ENCODE results near the gene S100A7A. TPM values are rescaled to one million over a fixed set of nuclear protein-coding genes. Genes with fewer than 3 reads are reported as not detected.
"Not testable (repeated sequence)": the region's sequence is repeated elsewhere in the genome, so short reads cannot be mapped to it uniquely, and the experiment has no call there.

Gene S100A7A
- total and polyA plus RNA-seq, 9 donors = not detected

DNA sequence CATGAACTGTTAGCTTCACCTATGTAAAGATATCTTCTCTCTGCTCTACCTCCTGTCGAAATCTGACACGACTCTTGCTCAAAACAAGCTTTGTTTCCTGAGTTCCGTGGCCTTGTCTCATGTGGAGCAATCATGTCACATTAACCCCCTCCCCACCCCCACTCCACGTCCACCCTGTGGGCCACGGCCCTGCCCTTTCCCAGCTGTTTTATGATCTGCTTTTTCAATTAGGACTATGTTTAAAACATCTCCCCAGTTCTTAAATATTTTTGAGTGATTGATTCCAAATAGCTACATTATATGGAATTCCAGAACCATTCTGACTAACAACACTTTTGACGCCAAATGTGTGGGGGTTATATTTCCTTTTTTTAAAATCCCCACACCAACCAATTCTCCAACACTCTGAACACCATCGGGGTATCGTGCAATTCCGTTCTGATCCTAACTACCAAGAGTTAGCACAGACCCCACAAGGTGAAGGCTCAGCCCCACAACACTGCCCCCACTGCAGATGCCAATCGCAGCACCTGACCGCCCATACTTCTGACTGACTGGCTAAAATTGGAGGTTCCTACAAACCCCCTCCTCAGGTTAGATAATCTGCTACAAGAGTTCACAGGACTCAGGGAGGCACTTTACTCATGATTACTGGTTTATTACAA, 12.8 kb upstream of the S100A7A start:
- no peaks in the 10 kb centered on the region for H3K4me1 ChIP-seq (ENCODE audit: insufficient read depth)

DNA sequence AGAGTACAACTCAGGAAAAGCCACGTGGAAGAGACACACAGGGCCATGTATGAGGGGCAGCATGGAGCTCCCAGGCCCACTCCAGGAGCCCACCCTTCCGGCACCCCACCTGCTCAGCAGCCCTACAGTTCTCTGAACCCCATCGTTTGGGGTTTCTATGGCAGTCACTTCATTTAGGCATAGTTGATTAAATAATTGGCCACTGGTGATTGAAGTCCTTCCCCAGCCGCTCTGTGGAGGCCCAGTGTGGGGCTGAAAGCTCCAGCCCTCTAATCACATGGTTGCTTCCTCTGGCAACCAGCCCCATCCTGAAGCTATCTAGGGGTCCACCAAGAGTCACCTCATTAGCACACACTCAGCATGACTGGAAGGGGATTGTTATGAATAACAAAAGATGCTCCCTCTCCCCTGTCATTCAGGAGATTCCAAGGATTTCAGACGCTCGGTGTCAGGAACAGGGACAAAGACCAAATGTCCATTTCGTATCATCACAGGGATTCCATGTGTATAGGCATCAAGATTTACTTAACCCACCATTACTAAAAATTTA, 12.2 kb upstream of the S100A7A start:
- no peak for DNase-seq
- H3K27me3 ChIP-seq = no peaks in the 10 kb centered on the region
- H3K4me3 ChIP-seq = no peak overlapping the region
- TF ChIP-seq POLR2A (IDR thresholded peaks at IDR 0.05) (no peak), EP300 (IDR thresholded peaks at IDR 0.05) (no peak)
- TF ChIP-seq, protein P1, sequence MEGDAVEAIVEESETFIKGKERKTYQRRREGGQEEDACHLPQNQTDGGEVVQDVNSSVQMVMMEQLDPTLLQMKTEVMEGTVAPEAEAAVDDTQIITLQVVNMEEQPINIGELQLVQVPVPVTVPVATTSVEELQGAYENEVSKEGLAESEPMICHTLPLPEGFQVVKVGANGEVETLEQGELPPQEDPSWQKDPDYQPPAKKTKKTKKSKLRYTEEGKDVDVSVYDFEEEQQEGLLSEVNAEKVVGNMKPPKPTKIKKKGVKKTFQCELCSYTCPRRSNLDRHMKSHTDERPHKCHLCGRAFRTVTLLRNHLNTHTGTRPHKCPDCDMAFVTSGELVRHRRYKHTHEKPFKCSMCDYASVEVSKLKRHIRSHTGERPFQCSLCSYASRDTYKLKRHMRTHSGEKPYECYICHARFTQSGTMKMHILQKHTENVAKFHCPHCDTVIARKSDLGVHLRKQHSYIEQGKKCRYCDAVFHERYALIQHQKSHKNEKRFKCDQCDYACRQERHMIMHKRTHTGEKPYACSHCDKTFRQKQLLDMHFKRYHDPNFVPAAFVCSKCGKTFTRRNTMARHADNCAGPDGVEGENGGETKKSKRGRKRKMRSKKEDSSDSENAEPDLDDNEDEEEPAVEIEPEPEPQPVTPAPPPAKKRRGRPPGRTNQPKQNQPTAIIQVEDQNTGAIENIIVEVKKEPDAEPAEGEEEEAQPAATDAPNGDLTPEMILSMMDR (IDR thresholded peaks at IDR 0.05) = no peak
- no peaks in the 10 kb centered on the region for H3K36me3 ChIP-seq
- WGBS, 3 donors = 69 to 75% (median 69%) methylated on average over 7 of the region's 7 CpGs
- no peak overlapping the region for H3K27ac ChIP-seq
- H3K4me1 ChIP-seq (ENCODE audit: insufficient read depth) = no peaks in the 10 kb centered on the region
- no peaks in the 10 kb centered on the region for H3K9me3 ChIP-seq
- intact Hi-C loops (cut with DNase I) = no loop called here

More for the DNA sequence above, 12.8 kb upstream of the S100A7A start:
- no peaks in the 10 kb centered on the region for H3K27me3 ChIP-seq
- no peak overlapping the region for H3K4me3 ChIP-seq
- WGBS, 3 donors = 72 to 84% (median 82%) methylated on average over 11 of the region's 11 CpGs
- no peak overlapping the region for H3K27ac ChIP-seq
- H3K36me3 ChIP-seq = no peaks in the 10 kb centered on the region
- TF ChIP-seq, protein P1 (IDR thresholded peaks at IDR 0.05) = no peak
- no peak for TF ChIP-seq POLR2A (IDR thresholded peaks at IDR 0.05)
- no peak for DNase-seq
- intact Hi-C loops (cut with DNase I) = no loop called here
- H3K9me3 ChIP-seq = no peaks in the 10 kb centered on the region

DNA sequence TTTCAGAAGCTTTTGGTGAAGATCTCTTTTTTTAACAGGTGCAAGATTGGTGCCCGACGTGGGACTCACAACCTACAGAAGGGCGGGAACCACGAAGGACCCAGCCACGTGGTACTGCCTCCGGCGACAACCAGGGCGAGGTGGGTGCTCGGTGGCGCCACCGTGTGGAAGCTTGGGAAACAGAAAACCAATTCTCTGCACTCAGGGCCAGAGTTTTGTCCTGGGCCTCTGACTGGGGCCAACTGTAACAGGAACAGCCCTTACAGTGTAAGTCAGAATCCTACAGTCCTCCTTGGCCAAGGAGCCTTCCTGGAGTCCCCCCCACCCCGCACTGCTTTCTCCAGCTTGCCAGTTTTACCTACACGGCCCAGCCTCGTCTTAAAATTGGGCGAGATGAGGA, 11.6 kb upstream of the S100A7A start:
- intact Hi-C loops (cut with DNase I) = no loop called here
- H3K36me3 ChIP-seq = no peaks in the 10 kb centered on the region
- H3K27ac ChIP-seq = no peak overlapping the region
- no peaks in the 10 kb centered on the region for H3K9me3 ChIP-seq
- no peak for TF ChIP-seq POLR2A (IDR thresholded peaks at IDR 0.05)
- no peak for TF ChIP-seq EP300 (IDR thresholded peaks at IDR 0.05)
- no peaks in the 10 kb centered on the region for H3K4me1 ChIP-seq (ENCODE audit: insufficient read depth)
- 41 to 45% (median 42%) methylated on average over 15 of the region's 15 CpGs for WGBS, 3 donors
- no peaks in the 10 kb centered on the region for H3K27me3 ChIP-seq
- DNase-seq = no peak
- no peak overlapping the region for H3K4me3 ChIP-seq

DNA sequence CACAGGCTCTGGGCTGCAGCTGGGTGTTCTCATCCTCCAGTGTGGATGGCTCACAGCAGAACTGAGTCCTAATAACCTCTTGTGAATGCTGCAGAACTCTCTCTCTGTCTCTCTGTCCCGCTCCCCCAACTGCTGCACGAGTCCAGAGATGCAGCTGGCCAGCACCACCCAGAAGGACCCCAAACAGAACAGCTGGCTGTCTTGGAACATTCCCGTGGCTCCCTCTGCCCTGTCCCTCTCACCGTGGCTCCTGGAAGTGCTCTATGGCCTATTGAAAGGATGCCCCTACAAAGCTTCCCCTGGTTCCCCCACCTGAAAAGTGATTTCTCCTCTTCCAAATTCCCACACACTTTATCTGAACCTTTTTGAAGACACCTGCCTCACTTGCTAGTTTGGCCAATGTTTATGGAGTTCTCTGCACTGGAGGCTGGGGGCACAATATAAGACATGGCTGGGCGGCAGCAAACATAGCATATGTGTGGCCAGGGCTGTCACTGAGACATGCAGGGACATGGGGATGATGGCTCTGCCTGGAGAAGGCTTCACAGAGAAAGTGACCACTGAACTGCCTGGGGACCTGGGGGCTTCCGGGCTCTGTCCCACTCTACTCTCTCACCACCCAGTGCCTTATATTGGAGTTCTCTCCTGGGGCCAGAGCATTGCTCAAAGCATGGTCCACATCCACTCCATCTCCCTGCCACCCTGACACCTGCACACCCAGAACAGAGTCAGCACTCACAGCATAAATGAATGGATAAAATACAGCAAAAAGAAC, 10.3 kb upstream of the S100A7A start:
- WGBS, 3 donors = 65 to 70% (median 70%) methylated on average over 5 to 6 of the region's 6 CpGs
- H3K36me3 ChIP-seq; H3K9me3 ChIP-seq; H3K27ac ChIP-seq; DNase-seq; intact Hi-C loops (cut with DNase I); H3K27me3 ChIP-seq; H3K4me1 ChIP-seq (ENCODE audit: insufficient read depth); H3K4me3 ChIP-seq: not testable (repeated sequence)

DNA sequence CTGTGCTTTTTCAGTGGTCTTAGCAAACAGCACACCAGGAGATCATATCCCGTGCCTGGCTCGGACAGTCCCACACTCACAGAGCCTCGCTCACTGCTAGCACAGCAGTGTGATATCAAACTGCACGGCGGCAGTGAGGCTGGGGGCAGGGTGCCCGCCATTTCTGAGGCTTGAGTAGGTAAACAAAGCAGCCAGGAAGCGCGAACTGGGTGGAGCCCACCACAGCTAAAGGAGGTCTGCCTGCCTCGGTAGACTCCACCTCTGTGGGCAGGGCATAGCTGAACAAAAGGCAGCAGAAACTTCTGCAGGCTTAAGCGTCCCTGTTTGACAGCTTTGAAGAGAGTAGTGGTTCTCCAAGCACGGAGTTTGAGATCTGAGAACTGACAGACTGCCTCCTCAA, 9.0 kb upstream of the S100A7A start:
- 64 to 70% (median 66%) methylated on average over 11 of the region's 11 CpGs for WGBS, 3 donors
- intact Hi-C loops (cut with DNase I); H3K4me1 ChIP-seq (ENCODE audit: insufficient read depth): not testable (repeated sequence)

DNA sequence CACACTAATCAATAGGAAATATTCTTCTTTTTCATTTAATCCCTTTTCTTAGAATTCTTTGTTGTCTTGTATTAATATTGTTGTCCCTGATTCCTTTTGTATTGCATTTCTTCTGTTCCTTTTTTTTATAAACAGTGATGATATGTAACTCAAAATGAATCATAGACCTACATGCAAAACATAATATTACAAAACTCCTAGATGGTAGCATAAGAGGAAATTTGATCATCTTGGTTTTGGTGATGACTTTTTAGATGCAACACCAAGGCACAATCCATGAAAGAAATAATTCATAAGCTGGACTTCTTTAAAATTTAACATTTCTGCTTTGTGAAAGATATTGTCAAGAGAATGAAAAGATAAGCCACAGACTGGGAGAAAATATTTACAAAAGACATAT, 2.4 kb upstream of the S100A7A start:
- H3K4me1 ChIP-seq (ENCODE audit: insufficient read depth); H3K27ac ChIP-seq; DNase-seq; H3K4me3 ChIP-seq; H3K9me3 ChIP-seq; intact Hi-C loops (cut with DNase I); H3K27me3 ChIP-seq; H3K36me3 ChIP-seq: not testable (repeated sequence)

More for the DNA sequence above, 9.0 kb upstream of the S100A7A start:
- not testable (repeated sequence) for H3K9me3 ChIP-seq, H3K4me3 ChIP-seq, H3K27me3 ChIP-seq, DNase-seq, H3K27ac ChIP-seq, H3K36me3 ChIP-seq

Measured in ovary (tissue), 9 donors.